Measurements from ENCODE around the gene HLA-DQB1. TPM values are rescaled to one million over a fixed set of nuclear protein-coding genes. Genes with fewer than 3 reads are reported as not detected.
"Not testable (repeated sequence)": the region's sequence is repeated elsewhere in the genome, so short reads cannot be mapped to it uniquely, and the experiment has no call there.

The HLA-DQB1 gene
- total and polyA plus RNA-seq, 5 donors, result 5.7 to 19.8 (median 14.8) TPM

GRCh38 chr6:32662099-32662498 lies 4.4 kb downstream of the HLA-DQB1 start:
- DNase-seq, result no peak
- ATAC-seq, result no peak
- H3K27ac ChIP-seq (ENCODE audit: low read length), result no peak overlapping the region
- no peaks in the 10 kb centered on the region for H3K4me1 ChIP-seq (ENCODE audit: control insufficient read depth, insufficient read depth, low read length)
- 74% methylated on average over 7 of the region's 7 CpGs for WGBS
- intact Hi-C loops (cut with DNase I), result no loop called here
- no peaks in the 10 kb centered on the region for H3K27me3 ChIP-seq (ENCODE audit: control insufficient read depth, insufficient read depth)
- H3K9me3 ChIP-seq (ENCODE audit: control insufficient read depth, low read length), result no peaks in the 10 kb centered on the region
- no peak overlapping the region for H3K4me3 ChIP-seq (ENCODE audit: low read length)

GRCh38 chr6:32659856-32660595 lies 6.4 kb downstream of the HLA-DQB1 start:
- 39% methylated on average over 4 of the region's 4 CpGs for WGBS
- Histone ChIP-seq H3K4me3 (ENCODE audit: low read length) (no peak overlapping the region), H3K4me1 (ENCODE audit: control insufficient read depth, insufficient read depth, low read length) (no peaks in the 10 kb centered on the region), H3K27ac (ENCODE audit: low read length) (no peak overlapping the region), H3K9me3 (ENCODE audit: control insufficient read depth, low read length) (no peaks in the 10 kb centered on the region), H3K27me3 (ENCODE audit: control insufficient read depth, insufficient read depth) (no peaks in the 10 kb centered on the region)
- DNase-seq (no peak), ATAC-seq (no peak)
- intact Hi-C loops (cut with DNase I), result no loop called here

- Histone ChIP-seq H3K4me3 (ENCODE audit: low read length) (no peak overlapping the region), H3K9me3 (ENCODE audit: control insufficient read depth, low read length) (no peaks in the 10 kb centered on the region), H3K27me3 (ENCODE audit: control insufficient read depth, insufficient read depth) (no peaks in the 10 kb centered on the region), H3K4me1 (ENCODE audit: control insufficient read depth, insufficient read depth, low read length) (no peaks in the 10 kb centered on the region), H3K27ac (ENCODE audit: low read length) (no peak overlapping the region)
- no peak for DNase-seq
- WGBS, result 45% methylated on average over 6 of the region's 6 CpGs
- intact Hi-C loops (cut with DNase I), result no loop called here
- ATAC-seq, result no peak
Observed at GRCh38 chr6:32658268-32658897, 8.1 kb downstream of the HLA-DQB1 start.

- ATAC-seq; H3K27ac ChIP-seq (ENCODE audit: low read length); DNase-seq; H3K4me1 ChIP-seq (ENCODE audit: control insufficient read depth, insufficient read depth, low read length); H3K9me3 ChIP-seq (ENCODE audit: control insufficient read depth, low read length); intact Hi-C loops (cut with DNase I); H3K27me3 ChIP-seq (ENCODE audit: control insufficient read depth, insufficient read depth); H3K4me3 ChIP-seq (ENCODE audit: low read length): not testable (repeated sequence)
Observed at GRCh38 chr6:32657819-32658218, 8.6 kb downstream of the HLA-DQB1 start.

GRCh38 chr6:32657329-32657728 lies 9.1 kb downstream of the HLA-DQB1 start:
- DNase-seq; H3K4me1 ChIP-seq (ENCODE audit: control insufficient read depth, insufficient read depth, low read length); H3K27me3 ChIP-seq (ENCODE audit: control insufficient read depth, insufficient read depth); H3K9me3 ChIP-seq (ENCODE audit: control insufficient read depth, low read length); H3K4me3 ChIP-seq (ENCODE audit: low read length); ATAC-seq; H3K27ac ChIP-seq (ENCODE audit: low read length); intact Hi-C loops (cut with DNase I): not testable (repeated sequence)
- WGBS, result 22% methylated on average over 6 of the region's 6 CpGs

GRCh38 chr6:32655203-32655710 lies 11.2 kb downstream of the HLA-DQB1 start:
- Histone ChIP-seq H3K27me3 (ENCODE audit: control insufficient read depth, insufficient read depth) (no peaks in the 10 kb centered on the region), H3K9me3 (ENCODE audit: control insufficient read depth, low read length) (no peaks in the 10 kb centered on the region), H3K4me3 (ENCODE audit: low read length) (no peak overlapping the region), H3K27ac (ENCODE audit: low read length) (no peak overlapping the region), H3K4me1 (ENCODE audit: control insufficient read depth, insufficient read depth, low read length) (no peaks in the 10 kb centered on the region)
- ATAC-seq, result no peak
- 93% methylated on average over 2 of the region's 2 CpGs for WGBS
- no peak for DNase-seq
- intact Hi-C loops (cut with DNase I), result no loop called here

GRCh38 chr6:32645047-32645703 lies 21.3 kb downstream of the HLA-DQB1 start:
- Histone ChIP-seq H3K27me3 (ENCODE audit: control insufficient read depth, insufficient read depth) (no peaks in the 10 kb centered on the region), H3K9me3 (ENCODE audit: control insufficient read depth, low read length) (no peaks in the 10 kb centered on the region), H3K4me3 (ENCODE audit: low read length) (no peak overlapping the region), H3K27ac (ENCODE audit: low read length) (no peak overlapping the region), H3K4me1 (ENCODE audit: control insufficient read depth, insufficient read depth, low read length) (no peaks in the 10 kb centered on the region)
- ATAC-seq (no peak), DNase-seq (no peak)
- 90% methylated on average over 6 of the region's 6 CpGs for WGBS
- intact Hi-C loops (cut with DNase I), result no loop called here

- ATAC-seq, result no peak
- H3K27me3 ChIP-seq (ENCODE audit: control insufficient read depth, insufficient read depth), result no peaks in the 10 kb centered on the region
- intact Hi-C loops (cut with DNase I), result loop anchor here in 1 of 4 donors (5.0 kb wide), 1 partner anchor 103 kb away; no protein-coding TSS in a partner anchor
- H3K27ac ChIP-seq (ENCODE audit: low read length), result no peak overlapping the region
- no peak for DNase-seq
- no peaks in the 10 kb centered on the region for H3K4me1 ChIP-seq (ENCODE audit: control insufficient read depth, insufficient read depth, low read length)
- no peak overlapping the region for H3K4me3 ChIP-seq (ENCODE audit: low read length)
- WGBS, result 78% methylated on average over 4 of the region's 4 CpGs
- no peaks in the 10 kb centered on the region for H3K9me3 ChIP-seq (ENCODE audit: control insufficient read depth, low read length)
Observed at GRCh38 chr6:32643904-32644303, 22.6 kb downstream of the HLA-DQB1 start.

GRCh38 chr6:32642720-32643106 lies 23.7 kb downstream of the HLA-DQB1 start:
- H3K4me1 ChIP-seq (ENCODE audit: control insufficient read depth, insufficient read depth, low read length), result no peaks in the 10 kb centered on the region
- DNase-seq (no peak), ATAC-seq (no peak)
- no peaks in the 10 kb centered on the region for H3K27me3 ChIP-seq (ENCODE audit: control insufficient read depth, insufficient read depth)
- H3K27ac ChIP-seq (ENCODE audit: low read length), result no peak overlapping the region
- H3K4me3 ChIP-seq (ENCODE audit: low read length), result no peak overlapping the region
- 81% methylated on average over 6 of the region's 6 CpGs for WGBS
- intact Hi-C loops (cut with DNase I), result loop anchor here in 1 of 4 donors (5.0 kb wide), 1 partner anchor 105 kb away; no protein-coding TSS in a partner anchor
- no peaks in the 10 kb centered on the region for H3K9me3 ChIP-seq (ENCODE audit: control insufficient read depth, low read length)

- intact Hi-C loops (cut with DNase I), result loop anchor here in 1 of 4 donors (5.0 kb wide), 1 partner anchor 105 kb away; no protein-coding TSS in a partner anchor
- WGBS, result 61% methylated on average over 2 of the region's 2 CpGs
Observed at GRCh38 chr6:32641785-32642719, 24.4 kb downstream of the HLA-DQB1 start.

More at GRCh38 chr6:32641785-32642719, 24.4 kb downstream of the HLA-DQB1 start:
- not testable (repeated sequence) for H3K4me3 ChIP-seq (ENCODE audit: low read length); H3K4me1 ChIP-seq (ENCODE audit: control insufficient read depth, insufficient read depth, low read length); H3K27ac ChIP-seq (ENCODE audit: low read length); H3K9me3 ChIP-seq (ENCODE audit: control insufficient read depth, low read length); ATAC-seq; H3K27me3 ChIP-seq (ENCODE audit: control insufficient read depth, insufficient read depth); DNase-seq

All from right cardiac atrium (tissue), 5 donors.